Activated T-helper 1 cell treated with Interleukin-2 at 50 U/mL for 16 hours (primary cell): ENCODE data around the gene LMOD1.
"Not testable (repeated sequence)": the region's sequence is repeated elsewhere in the genome, so short reads cannot be mapped to it uniquely, and the experiment has no call there.

Experiments
- DNase-seq: peaks from one replicate; pipeline ENCODE4 v3.0.0-alpha.2; 2020; ENCODE audit warnings: low read depth

LMOD1 gene

GRCh38 chr1:201946224-201946908 is at the start of gene LMOD1:
Gene LMOD1 (minus strand): TSS chr1:201946548. CDS start chr1:201946340, 208 bp downstream.
- DNase-seq, result no peak

DNA sequence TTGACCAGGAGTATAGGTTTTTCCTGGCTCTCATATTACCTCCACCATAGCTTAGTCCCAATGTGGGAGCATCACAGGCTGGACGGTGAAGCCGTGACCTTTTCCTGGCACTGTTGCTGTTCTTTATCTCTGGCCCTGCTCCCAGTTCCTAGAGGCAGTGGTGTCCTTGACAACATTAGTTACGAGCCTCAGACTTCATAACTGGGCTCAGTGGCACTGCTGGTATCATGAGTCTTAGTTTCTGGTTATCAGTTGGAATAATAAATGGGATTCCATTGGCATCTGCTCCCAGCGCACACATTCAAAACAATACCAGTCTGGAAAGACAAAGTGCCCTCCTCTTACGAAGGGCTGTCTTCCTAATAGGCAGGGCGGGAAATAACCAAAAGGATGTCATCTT is 44.1 kb upstream of the LMOD1 start:
- DNase-seq, result no peak

DNA sequence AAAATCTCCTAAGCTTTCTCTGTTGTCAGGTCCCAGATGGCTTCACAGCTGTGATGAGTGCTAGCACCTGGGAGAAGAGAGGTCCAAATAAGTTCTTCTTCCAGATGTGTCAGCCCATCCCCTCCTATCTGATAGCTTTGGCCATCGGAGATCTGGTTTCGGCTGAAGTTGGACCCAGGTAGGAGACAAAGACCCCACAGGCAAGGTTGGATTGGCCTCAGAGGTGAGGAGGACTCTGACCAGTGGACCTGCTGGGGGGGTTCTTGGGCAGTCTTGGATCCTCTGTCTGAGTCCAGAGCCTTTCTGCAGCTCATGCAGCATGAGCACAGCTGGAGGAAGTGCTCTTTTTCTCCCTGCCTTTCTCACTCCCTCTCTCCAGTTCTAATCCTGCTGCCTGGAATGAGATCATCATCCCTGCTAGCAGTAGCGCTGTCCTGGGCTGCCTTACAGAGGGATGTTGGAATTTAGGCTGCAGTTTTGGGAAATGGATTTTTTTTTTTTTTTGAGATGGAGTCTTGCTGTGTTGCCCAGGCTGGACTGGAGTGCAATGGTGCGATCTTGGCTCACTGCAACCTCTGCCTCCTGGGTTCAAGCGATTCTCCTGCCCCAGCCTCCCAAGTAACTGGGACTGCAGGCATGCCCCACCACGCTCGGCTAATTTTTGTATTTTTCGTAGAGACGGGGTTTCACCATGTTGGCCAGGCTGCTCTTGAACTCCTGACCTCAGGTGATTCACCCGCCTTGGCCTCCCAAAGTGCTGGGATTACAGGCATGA is 43.2 kb upstream of the LMOD1 start:
- DNase-seq, result no peak

- DNase-seq, result no peak
These were observed 42.3 kb upstream of the LMOD1 start for GRCh38 chr1:201988601-201989000.

- no peak for DNase-seq
These were observed 39.0 kb upstream of the LMOD1 start for GRCh38 chr1:201985355-201985754.

- DNase-seq, result no peak
These were observed 38.1 kb upstream of the LMOD1 start for GRCh38 chr1:201984446-201984845.

DNA sequence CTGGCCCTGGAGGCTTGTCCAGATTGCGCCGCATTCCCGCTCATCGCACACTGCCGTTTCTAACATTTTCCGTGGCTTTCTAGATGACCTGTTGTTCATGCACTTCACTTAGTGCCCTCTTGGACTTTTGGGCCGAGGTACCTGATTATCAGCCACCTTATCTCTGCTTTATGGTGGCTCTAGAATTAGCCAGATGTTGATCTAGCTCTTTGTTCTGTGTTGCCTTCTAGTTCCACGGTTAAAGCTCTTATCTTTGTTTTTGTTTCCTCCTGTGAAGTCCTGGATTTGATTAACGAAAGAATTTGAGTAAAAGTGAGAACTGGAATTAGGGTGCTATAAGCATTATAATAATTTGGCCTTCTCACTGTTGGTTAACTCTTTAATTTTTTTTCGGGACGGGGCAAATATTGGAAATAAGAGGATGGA is 37.0 kb upstream of the LMOD1 start:
- DNase-seq, result no peak

GRCh38 chr1:201982623-201983379 is 36.5 kb upstream of the LMOD1 start, which contains the start of gene RNPEP:
Gene RNPEP (plus strand): TSS chr1:201982648. CDS start chr1:201982667, 19 bp downstream.
- DNase-seq, result peak; percentile 43

- peak; percentile 63 for DNase-seq
These were observed 35.8 kb upstream of the LMOD1 start for GRCh38 chr1:201982082-201982622.

DNA sequence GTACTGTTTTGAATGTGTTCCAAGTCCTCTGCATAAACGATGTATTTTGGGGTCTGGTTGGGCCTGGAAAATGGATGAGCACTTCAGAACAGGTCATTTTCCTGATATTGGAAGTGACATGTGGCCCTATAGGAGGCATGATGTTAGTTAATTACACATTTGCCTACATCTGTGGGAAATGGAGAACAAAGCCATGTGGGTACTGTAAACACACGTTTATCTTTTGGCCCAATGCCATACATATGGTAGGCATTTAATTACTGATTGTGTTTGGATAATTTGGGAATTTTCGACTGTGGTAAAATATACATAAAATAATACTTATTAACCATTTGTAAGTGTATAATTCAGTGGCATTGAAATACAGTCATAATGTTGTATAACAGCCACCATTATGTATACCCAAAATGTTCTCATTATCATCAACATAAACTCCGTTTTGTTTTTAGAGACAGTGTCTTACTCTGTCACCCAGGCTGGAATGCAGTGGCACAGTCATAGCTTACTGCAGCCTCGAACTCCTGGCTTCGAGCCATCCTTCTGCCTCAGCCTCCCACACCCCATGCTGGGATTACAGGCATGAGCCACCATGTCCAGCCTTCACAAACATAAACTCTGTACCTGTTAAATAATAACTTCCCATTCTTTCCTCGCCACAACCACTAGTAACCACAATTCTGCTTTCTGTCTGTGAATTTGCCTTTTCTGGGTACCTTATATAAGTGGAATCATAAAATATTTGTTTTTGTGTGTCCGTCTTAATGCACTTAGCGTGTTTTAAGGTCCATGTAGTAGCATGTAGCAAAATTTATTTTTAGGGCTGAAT is 24.2 kb upstream of the LMOD1 start:
- no peak for DNase-seq

- DNase-seq, result no peak
These were observed 22.0 kb upstream of the LMOD1 start for GRCh38 chr1:201968202-201968925.

- DNase-seq, result no peak
These were observed 19.8 kb upstream of the LMOD1 start for GRCh38 chr1:201966171-201966570.

DNA sequence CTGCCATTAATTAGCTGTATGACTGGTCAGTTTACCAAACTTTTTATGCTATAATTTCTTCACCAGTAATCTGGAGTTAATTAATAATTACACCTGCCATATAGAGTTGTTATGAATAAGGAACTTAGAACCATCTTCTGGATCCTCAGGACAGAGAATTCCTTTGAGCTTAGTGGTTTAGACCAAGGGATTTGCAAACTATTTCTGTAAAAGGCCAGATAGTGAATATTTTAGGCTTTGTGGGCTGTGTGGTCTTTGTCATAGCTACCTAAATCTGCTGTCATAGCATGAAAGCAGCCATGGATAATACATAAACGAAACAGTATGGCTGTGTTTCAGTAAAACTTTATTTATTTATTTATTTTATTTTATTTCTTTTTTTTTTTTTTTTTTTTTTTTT is 17.9 kb upstream of the LMOD1 start:
- DNase-seq, result no peak

DNA sequence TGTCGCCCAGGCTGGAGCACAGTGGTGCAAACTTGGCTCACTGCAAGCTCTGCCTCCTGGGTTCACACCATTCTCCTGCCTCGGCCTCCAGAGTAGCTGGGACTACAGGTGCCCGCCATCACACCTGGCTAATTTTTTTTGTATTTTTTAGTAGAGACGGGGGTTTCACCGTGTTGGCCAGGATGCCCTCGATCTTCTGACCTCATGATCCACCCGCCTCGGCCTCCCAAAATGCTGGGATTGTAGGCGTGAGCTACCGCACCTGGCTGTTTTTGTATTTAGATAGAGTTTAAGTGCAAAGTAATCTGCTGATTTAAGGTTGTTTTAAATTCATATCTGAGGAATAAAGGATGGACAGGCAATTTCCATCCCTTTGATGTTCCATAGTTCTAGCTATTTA is 16.0 kb upstream of the LMOD1 start:
- not testable (repeated sequence) for DNase-seq

GRCh38 chr1:201958348-201958747 is 12.0 kb upstream of the LMOD1 start:
- DNase-seq, result no peak

DNA sequence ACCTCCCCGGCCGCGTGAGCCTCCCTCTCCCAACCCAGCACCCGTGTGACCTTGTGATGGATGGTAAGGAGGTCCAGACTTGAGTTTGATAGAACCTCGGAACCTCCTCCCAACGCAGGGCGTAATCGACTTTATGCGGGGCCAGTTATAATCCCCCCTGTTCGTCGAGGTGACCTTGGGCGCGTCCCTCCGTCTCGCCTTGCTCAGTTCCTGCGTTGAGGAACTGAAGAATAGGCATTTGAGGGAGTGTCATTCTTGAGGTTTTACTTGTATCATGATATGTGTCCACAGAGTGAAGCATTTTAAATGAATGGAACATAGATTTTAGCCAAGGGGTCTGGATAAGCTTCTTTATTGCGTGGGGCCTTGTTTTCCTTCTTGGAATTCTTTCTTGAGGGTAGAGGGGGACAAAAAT is 9.4 kb upstream of the LMOD1 start:
- no peak for DNase-seq

- peak; percentile 87 for DNase-seq
These were observed 8.8 kb upstream of the LMOD1 start, which contains the start of gene TIMM17A for GRCh38 chr1:201955009-201955728. Gene TIMM17A (plus strand): TSS chr1:201955503. CDS start chr1:201955527, 24 bp downstream.

DNA sequence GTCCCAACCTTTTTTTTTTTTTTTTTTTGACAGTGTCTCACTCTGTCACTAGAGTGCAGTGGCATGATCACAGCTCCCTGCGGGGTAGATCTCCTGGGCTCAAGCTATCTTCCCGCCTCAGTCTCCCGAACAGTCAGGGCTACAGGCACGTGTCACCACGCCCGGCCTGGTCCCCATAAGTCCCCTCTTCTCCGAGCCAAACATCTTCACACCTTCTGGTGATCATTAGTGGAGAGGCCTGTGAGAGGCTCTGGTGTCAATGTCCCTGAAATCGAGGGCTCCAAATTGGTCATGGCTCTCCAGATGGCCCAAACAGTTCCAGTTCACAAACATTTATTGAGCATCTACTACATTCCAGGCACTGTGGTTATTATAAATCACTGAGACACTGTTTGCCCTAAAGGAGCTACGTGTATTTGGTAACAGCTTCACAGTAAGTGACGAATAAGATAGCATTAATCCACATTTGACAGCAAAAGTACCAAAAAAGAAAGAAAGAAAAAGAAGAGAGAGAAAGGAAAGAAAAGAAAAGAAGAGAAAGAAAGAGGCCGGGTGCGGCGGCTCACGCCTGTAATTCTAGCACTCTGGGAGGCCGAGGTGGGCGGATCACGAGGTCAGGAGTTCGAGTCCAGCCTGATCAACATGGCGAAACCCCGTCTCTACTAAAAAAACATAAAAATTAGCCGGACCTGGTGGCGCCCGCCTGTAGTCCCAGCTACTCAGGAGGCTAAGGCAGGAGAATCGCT is 8.1 kb upstream of the LMOD1 start:
- DNase-seq, result no peak

GRCh38 chr1:201949491-201949890 is 3.1 kb upstream of the LMOD1 start:
- no peak for DNase-seq
